ENCODE measurements around the gene MCUB. TPM values are rescaled to one million over a fixed set of nuclear protein-coding genes. Genes with fewer than 3 reads are reported as not detected.
A peak's percentile ranks its signal among the peaks of the same experiment; 100 is the strongest.

MCUB gene
- total RNA-seq, 1 donor from 2014 or later, result 14.8 TPM

DNA sequence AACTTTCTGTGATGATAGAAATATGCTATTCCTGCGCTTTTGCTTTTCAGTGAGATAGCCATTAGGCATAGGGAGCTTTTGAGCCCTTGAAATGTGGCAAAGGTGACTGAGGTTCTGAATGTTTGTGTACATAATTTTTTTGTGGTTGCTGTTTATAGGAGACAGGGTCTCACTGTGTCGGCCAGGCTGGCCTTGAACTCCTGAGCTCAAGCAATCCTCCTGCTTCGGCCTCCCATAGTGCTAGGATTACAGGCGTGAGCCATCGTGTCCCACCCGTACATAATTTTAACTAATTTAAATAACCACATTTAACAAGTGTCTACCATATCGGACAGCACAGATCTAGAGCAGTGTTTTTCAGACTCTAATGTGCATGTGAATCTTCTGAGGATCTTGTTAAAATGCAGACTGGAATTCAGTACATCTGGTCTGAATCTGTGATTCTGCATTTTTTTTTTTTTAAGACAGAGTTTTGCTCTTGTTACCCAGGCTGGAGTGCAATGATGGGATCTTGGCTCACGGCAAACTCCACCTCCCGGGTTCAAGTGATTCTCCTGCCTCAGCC is 97.9 kb downstream of the MCUB start:
- ATAC-seq (no peak), DNase-seq (no peak)
- H3K9me3 ChIP-seq, result no peaks in the 10 kb centered on the region
- no peak for TF ChIP-seq CTCF (IDR thresholded peaks at IDR 0.05)
- H3K27me3 ChIP-seq, result no peaks in the 10 kb centered on the region
- no peaks in the 10 kb centered on the region for H3K36me3 ChIP-seq
- no peaks in the 10 kb centered on the region for H3K4me1 ChIP-seq
- no peak overlapping the region for H3K4me3 ChIP-seq
- intact Hi-C loops (cut with DNase I), result no loop called here
- no peak overlapping the region for H3K27ac ChIP-seq

- H3K27me3 ChIP-seq, result no peaks in the 10 kb centered on the region
- intact Hi-C loops (cut with DNase I), result no loop called here
- H3K4me1 ChIP-seq, result no peaks in the 10 kb centered on the region
- ATAC-seq, result no peak
- H3K9me3 ChIP-seq, result no peaks in the 10 kb centered on the region
- peak; percentile 16 for TF ChIP-seq CTCF (IDR thresholded peaks at IDR 0.05)
- H3K27ac ChIP-seq, result no peak overlapping the region
- no peak for DNase-seq
- no peaks in the 10 kb centered on the region for H3K36me3 ChIP-seq
- H3K4me3 ChIP-seq, result no peak overlapping the region
These were observed 98.9 kb downstream of the MCUB start for GRCh38 chr4:109658871-109659410.

- no peak overlapping the region for H3K27ac ChIP-seq
- intact Hi-C loops (cut with DNase I), result no loop called here
- DNase-seq, result no peak
These were observed 102.1 kb downstream of the MCUB start for GRCh38 chr4:109662116-109662515.

DNA sequence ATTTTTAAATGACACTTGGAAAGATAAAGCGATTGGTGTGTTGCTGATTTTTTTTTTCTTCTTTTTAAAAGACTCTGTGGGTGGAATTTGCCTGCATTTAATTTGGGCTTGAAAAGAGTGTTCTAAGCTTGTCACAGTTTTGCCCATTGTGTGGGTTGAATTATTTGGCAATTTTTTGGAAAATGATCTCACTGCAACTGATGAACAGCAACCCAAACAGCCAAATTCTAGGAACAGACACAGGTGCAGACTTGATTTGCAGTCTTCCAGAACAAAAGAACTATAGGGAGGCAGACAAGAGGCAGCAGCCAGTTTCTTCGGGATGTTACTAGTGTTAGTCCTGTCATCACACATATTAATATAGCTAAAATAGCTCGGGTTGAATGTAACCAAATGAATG is 102.7 kb downstream of the MCUB start:
- Histone ChIP-seq H3K36me3 (no peaks in the 10 kb centered on the region), H3K4me1 (no peaks in the 10 kb centered on the region), H3K4me3 (no peak overlapping the region), H3K9me3 (no peaks in the 10 kb centered on the region), H3K27ac (no peak overlapping the region), H3K27me3 (no peaks in the 10 kb centered on the region)
- DNase-seq, result no peak
- no peak for ATAC-seq
- intact Hi-C loops (cut with DNase I), result no loop called here
- no peak for TF ChIP-seq CTCF (IDR thresholded peaks at IDR 0.05)

More at GRCh38 chr4:109662116-109662515, 102.1 kb downstream of the MCUB start:
- no peaks in the 10 kb centered on the region for H3K36me3 ChIP-seq
- no peaks in the 10 kb centered on the region for H3K27me3 ChIP-seq
- no peaks in the 10 kb centered on the region for H3K9me3 ChIP-seq
- ATAC-seq, result no peak
- no peak for TF ChIP-seq CTCF (IDR thresholded peaks at IDR 0.05)
- no peaks in the 10 kb centered on the region for H3K4me1 ChIP-seq
- H3K4me3 ChIP-seq, result no peak overlapping the region

- no peak for ATAC-seq
- TF ChIP-seq CTCF (IDR thresholded peaks at IDR 0.05), result no peak
- no peak for DNase-seq
- no peaks in the 10 kb centered on the region for H3K4me1 ChIP-seq
- H3K9me3 ChIP-seq, result no peaks in the 10 kb centered on the region
- H3K27me3 ChIP-seq, result no peaks in the 10 kb centered on the region
- no peaks in the 10 kb centered on the region for H3K36me3 ChIP-seq
- H3K27ac ChIP-seq, result no peak overlapping the region
- H3K4me3 ChIP-seq, result no peak overlapping the region
- intact Hi-C loops (cut with DNase I), result no loop called here
These were observed 105.9 kb downstream of the MCUB start for GRCh38 chr4:109665783-109666485.

Data from upper lobe of right lung (tissue), 1 donor.